Erythroblast (primary cell): ENCODE results near the gene TSPAN16.

Experiments used
- GATA1 ChIP-seq: IDR thresholded peaks from 2 replicates; pipeline ENCODE4 v1.6.1; 2011; ENCODE audit warnings: low read depth, mild to moderate bottlenecking, control low read depth, low read length, moderate library complexity
- POLR2A ChIP-seq: IDR thresholded peaks from 2 replicates; pipeline ENCODE4 v1.6.1; 2011; ENCODE audit warnings: mild to moderate bottlenecking, low read length

DNA sequence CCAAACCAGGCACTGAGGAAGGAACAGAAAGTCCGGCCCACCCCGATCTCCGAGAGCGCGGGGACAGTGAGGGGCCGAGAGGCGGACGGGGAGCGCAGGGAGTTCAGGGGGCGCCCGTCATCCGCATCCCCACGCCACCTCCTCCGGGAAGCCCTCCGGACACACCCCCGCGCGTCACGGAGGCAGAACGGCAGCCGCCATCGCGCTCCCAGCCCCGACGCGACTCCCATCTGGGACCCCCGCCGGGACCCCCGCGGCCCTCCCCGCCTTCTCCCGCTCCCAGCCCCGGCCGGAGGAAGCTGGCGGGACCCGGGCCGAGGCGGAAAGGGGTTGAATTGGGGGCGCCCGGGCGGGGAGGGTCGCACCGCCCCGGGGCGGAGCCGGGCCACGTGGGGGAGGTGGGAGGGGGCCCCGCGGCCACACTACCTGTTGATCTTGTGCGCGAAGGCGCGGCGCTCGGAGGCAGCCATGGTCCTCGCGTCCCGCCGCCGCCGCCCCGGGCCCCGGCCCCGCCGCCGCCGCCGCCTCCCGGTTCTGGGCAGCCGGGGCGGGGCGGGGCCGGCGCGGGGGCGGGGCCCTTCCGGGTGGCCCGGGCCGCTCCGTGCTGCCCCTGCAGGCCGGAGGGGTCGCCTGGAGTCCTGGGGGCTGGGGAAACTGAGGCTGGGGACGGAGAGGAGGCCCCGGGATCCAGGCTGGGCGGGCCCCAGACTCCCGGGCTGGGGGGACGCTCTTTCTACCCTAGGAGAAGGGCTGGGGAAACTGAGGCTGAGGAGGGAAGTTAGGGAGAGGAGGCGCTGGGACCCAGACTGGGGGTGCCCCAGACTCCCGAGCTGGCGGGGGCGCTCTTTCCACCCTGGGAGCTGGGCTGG is 33.8 kb upstream of the TSPAN16 start, which contains the start of gene DOCK6:
- TF ChIP-seq POLR2A: no peak
- TF ChIP-seq GATA1: no peak
